GM11168 (cell line): ENCODE data around the gene MS4A4A.
"Not testable (repeated sequence)": the region's sequence is repeated elsewhere in the genome, so short reads cannot be mapped to it uniquely, and the experiment has no call there.

Experiments used
- in situ Hi-C: fragments of 300-500 bp; cut with MboI; formaldehyde crosslinking; loops from one replicate; pipeline ENCODE4 v1.12.0; 2022; ENCODE audit warnings: low sequenced_read_pairs; ENCODE audit not compliant: unreplicated experiment

Gene MS4A4A

DNA sequence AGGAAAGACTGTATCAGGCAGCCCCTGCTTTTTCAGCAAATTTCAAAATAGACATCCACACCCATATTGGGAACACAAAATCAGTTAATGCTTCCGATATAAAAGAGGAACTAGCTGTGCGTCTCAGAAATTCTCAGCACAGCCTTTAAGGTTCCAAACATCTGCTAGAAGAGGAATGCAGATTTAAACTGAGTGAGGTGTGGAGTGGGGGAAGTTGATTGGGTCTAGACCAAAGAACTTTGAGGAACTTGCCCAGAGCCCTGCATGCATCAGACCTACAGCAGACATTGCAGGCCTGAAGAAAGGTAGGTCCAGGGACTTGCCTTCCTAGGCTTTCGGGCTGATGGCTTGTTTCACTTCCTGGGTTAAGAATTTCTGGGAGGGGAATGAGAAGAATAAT, at the start of gene MS4A4A:
Gene MS4A4A (plus strand): TSS at position 255 of the 400 bp plus-strand sequence. CDS start 10 bp downstream, at position 265.
- in situ Hi-C loops = no loop called here

DNA sequence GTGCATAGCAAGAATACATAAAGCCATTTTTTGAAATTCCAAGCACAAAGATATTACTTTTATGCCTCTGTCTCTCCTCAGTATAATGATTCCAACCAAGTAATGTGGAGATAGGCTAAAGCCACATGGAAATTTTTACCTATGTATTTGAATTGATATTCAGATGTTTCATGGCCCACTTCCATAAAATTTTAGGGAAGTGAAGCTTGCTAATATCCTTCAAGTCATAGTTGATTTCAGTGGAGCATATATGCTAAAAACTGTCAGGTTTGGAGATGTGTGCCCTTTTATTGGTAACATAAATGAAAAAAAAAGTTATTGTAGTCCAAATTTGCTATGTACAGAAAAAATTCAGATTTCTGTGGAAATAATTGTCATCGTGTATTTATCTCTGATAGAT, 49.8 kb upstream of the MS4A4A start:
- in situ Hi-C loops = no loop called here

DNA sequence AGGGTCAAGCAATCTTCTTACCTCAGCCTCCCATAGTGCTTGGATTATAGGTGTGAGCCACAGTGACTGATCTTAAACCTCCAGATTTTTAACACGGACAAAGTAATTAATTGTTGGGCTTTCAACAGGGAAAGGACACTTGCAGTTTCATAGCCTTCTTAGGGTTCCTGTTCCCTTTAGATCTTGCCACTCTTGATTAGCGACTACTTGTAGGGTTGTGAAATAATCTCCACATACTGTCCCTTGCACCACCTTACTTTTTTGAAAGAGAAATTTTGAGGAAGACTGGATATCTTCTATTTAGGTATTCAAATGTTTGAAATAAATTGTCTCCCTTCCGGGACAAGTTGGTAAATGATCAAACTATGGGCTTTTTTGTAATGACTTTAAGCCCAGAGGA, 45.1 kb upstream of the MS4A4A start:
- in situ Hi-C loops = no loop called here

DNA sequence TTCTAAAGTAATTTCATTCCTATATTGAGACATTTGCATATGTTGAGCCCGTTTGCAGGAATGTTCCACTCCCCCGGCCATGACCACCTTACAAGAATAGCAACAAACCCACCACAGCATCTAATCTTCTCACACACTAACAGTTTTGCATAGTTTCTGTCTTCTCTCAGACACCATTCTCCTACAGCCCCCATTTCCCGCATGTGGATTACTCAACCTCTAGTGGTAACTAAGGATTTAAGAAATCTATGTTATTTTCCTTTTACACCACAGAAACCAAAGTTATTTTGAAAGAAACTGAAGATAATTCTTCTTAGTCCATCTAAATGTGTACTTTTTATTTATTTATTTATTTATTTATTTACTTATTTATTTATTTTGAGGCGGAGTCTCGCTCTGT, 39.8 kb upstream of the MS4A4A start:
- in situ Hi-C loops = no loop called here

DNA sequence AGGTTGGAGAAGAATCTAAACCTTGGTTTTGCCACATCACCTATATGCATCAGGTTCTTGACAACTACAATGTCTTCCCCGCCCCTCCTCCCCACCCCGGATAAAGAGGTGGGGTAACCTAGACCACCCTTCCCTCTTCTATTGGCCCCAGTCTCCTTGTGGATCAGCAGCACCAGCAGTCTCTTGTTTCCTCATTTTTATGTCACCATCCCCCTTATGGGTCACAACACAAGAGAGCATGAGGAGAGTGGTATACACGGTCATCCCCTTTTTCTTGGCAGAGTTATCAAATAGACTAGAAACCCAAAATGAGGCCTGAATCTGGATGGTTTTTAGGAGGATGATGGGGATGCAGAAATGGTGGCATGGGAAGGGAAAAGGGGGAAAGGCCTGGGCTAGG, 38.7 kb upstream of the MS4A4A start:
- in situ Hi-C loops = no loop called here

DNA sequence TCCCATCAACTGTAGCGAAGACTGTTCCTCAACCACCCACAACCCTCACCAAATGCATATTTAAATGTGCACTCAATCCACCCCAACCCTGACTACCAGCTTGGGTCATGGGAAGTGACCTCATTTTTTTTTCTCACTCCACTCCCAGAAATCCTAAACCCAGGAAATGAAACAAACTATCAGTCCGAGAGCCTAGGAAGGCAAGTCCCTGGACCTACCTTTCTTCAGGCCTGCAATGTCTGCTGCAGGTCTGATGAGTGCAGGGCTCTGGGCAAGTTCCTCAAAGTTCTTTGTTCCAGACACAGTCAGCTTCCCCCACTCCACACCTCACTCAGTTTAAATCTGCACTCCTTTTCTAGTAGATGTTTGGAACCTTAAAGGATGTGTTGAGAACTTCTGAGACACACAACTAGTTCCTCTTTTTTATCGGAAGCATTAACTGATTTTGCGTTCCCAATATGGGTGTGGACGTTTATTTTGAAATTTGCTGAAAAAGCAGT, 37.7 kb upstream of the MS4A4A start, which contains the start of gene MS4A4E:
Gene MS4A4E (minus strand): TSS at position 398 of the 500 bp plus-strand sequence. CDS start 13,082 bp downstream, outside the sequence.
- in situ Hi-C loops = no loop called here

DNA sequence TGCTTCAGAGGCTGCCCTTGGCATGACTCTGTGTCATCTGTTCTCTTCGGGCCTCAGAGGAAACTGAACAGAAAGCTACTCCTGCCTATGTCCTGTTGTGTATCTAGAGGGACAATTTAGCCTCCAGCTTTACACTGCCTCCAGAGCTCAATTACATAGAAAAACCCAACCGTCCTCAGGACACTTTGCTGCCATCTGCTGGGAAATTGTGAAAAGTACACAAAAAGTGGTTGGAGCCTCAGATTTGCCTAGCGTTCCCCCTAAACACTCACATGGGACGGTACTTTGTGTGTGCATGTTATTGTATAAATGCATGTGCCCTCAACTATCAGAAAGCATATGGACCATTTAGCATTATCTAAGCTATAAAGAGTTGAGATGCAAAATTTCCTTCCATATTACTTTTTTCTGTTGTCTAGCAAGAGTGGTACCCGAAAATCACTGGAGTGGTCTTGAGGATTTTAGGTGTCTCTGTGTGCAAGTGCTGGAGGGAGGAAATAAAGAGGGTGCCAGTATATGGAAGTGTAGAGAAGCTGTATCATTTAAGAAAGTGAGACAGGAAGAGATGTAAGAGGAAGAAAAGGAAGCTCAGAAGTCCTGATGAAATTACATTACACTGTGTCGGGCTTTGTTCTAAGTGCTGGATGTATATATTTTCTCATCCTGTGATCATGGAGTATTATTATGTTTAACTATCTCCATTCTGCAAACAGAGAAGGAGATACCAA, 28.8 kb upstream of the MS4A4A start:
- in situ Hi-C loops = no loop called here

DNA sequence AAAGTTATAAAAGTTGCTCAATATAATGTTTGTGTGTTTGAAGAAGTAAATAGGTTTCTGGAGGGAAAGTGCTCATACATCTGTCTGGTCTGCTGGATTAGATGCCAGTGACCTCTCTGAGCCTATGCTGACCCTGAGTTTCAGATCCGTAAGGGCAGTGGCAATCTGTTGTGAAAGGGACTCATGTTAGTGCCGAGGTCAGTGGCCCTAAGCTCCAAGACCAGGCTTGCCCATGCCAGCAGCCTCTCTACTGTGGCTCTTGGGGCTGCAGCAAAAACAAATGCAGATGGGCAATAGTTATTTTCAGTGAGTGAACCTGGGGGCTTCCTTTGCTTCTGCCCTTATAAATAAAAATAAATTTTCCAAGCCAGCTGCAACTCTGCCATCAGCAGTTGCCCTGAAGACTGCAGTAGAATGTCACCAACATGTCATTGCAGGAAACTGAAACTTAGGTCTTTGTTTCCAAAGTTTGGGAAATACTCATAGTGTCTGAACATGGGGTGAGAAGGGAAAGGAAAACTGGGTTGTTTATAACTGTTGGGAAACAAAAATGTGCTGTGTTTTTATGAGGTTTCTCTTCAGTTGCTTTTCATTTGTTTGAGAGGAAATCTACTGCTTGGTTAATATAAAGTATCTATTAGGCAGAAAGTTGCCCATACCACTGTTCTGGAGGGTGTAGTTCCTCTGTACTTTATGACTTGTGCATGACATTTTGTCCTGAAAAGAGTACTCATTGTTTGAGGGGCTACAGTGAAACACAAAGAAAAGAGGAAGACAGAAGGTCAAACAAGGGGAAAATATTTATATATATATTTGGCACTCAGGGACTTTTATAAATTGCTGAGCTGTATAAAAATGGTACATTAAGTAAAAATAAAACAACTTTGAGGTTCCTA, 28.0 kb upstream of the MS4A4A start:
- in situ Hi-C loops = no loop called here

DNA sequence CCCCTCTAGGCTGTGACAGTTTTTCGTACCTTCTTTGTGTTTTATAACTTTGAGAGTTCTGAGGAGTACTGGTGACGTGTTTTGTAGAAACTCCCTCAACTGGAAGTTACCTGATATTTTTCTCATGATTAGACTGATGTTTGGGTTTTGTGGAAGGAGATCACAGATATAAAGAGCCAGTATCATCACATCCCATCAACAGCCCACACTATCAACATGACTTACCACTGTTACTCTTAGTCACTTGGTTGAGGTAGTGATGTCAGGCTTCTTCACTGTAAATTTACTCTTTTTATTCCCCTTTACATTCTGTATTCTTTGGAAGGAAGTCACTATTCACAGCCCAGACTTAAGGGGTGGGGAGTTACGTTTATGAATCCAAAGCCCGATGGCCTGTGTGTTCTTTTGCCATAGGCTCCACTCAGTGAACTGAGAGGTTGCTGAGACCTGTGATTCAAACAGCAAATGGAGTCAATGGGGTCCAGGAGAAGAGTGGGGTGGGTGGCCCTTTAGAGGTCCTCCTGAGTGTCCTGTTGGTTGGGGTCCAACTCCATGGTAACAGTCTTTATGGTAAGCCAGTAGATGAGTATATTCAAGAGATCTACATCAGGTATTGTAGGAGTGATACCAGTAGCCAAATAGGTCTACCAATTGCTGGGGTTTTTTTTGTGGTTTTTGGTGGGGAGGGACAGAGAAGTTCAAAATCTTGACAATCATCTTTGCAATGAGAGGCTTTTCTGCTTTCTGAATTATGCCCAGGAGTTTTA, 22.3 kb upstream of the MS4A4A start:
- in situ Hi-C loops = no loop called here

DNA sequence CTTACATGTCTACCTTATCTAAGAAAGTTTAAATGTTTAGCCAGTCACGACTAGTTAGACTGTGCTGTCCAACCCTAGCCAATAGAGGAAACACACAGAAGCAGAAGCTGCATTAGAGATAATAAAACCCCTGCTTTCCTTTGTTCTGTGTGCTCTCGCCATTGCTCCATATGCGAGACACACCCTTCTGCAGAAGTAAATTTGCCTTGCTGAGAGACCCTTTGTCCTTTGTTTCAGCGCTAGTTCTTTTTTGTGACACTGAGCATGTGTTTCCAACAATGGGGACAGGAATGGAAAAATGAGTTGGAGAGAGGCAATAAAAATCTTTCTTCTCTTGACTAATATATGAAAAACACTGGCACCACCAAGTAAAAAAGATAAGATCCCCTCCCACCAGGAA, 19.5 kb upstream of the MS4A4A start:
- in situ Hi-C loops = no loop called here

DNA sequence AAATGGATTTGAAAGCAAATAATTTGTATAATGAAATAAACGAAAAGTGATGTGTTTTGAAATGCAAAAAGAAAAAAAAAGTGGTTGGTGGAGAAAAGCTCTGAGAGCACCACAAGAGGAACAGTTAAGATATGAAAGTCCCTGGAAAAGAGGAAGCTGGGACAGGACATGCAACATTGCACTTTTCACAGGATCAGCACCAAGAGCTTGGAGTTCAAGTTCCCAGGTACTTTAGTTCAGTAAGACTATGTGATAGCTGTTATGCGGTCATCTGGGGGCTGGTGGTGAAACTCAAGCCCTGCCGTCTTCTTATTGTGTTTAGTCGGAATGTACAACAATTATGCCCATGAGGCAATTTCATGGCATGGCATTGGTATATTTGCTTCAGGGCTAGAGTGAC, 17.1 kb upstream of the MS4A4A start:
- in situ Hi-C loops = no loop called here

DNA sequence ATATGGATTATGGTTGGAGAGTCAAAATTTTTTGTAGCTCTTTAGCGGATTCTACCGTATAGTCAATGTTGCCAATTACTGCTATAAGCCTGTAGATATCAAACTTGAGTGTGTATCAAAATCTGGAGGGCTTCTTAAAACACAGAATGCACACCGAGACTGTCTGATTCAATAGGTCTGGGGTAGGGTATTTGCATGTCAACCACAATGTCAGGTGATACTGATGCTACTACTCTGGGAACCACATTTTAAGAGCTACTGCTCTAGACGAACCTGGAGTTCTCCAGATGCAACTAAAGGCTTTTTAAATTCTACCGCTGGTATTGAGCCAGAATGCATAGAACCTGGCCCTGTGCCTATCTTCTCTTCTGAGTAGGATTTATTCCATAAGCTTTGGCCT, 15.8 kb upstream of the MS4A4A start:
- in situ Hi-C loops = no loop called here

DNA sequence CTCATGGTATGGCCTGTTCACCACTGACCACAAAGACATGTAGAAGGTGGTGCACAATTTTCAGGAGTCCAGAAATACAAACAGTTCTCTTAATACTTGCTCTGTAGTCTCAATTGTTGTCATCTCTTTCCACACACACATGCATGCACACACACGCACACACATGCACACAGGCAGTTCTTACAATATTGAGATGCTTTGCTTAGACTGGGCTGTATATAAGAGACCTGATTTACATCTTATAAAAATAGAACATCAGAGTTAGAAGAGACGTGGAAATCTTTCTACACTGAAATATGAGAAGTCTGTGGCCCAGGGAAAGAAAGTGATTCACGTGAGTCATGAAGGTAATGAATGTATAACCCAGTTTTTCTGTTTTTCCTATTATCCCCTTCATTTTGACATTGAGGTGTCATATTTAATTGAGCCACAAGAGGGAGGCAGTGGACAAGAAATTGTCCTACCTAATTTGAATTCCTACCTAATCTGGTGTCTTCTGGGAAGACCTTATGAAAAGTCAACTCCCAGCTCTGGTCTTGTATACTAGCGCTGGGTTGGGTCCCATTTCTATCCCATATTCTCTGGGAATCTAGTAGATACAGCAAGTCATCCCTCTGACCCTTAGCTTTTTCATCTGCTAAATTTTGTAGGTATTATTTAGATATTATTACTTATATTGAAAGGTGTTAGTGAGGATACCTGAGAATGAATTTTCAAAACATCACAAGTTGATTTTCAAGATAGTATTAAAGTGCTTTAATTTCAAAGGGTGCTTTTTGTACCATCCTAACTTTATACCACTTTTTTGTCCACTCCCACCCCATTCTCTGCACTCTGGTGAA, 14.9 kb upstream of the MS4A4A start:
- in situ Hi-C loops = no loop called here

DNA sequence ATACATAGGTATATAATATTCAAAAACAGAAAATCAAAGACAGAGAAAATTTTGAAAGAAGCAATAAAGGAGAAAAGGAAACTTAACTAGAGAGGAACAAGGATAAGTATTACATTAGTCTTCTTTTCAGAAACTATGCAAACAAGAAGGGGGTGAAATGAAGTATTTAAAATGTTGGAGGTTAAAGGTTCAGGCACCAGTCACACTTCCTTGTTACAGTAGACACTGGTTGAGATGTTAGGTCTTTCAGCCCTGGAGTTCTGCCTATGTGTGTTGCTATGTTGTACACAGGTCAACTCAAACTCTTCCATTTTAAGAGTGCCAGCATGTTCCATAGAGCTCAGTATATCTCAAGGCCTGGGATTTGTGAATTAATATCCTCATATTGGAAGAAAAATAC, 6.0 kb upstream of the MS4A4A start:
- in situ Hi-C loops = loop anchor here (10.0 kb wide), 3 partner anchors 70 to 360 kb away; partner anchors contain the start of gene MS4A12

DNA sequence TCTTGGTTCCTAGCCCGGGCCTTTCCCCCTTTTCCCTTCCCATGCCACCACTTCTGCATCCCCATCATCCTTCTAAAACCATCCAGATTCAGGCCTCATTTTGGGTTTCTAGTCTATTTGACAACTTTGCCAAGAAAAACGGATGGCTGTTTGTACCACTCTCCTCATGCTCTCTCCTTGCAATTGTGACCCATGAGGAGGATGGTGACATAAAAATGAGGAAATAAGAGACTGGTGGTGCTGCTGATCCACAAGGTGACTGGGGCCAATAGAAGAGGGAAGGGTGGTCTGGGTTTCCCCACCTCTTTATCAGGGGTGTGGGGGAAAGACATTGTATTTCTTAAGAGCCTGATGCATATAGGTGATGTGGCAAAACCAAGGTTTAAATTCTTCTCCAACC, 1.0 kb downstream of the MS4A4A start:
- in situ Hi-C loops = no loop called here

DNA sequence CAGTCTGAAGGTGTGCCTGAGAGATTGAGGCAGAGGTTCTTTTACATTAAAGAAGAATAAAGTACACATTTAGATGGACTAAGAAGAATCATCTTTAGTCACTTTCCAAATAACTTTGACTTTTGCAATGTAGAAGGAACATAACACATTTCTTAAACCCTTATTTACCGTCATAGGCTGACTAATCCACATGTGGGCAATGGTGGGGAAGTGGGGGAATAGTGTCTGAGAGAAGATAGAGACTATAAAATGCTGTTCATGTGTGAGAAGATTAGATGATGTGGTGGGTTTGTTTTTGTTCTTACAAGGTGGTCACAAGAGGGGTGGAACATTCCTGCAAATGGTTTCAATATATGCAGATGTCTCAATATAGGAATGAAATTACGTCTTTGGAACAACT, 1.8 kb downstream of the MS4A4A start:
- in situ Hi-C loops = no loop called here

DNA sequence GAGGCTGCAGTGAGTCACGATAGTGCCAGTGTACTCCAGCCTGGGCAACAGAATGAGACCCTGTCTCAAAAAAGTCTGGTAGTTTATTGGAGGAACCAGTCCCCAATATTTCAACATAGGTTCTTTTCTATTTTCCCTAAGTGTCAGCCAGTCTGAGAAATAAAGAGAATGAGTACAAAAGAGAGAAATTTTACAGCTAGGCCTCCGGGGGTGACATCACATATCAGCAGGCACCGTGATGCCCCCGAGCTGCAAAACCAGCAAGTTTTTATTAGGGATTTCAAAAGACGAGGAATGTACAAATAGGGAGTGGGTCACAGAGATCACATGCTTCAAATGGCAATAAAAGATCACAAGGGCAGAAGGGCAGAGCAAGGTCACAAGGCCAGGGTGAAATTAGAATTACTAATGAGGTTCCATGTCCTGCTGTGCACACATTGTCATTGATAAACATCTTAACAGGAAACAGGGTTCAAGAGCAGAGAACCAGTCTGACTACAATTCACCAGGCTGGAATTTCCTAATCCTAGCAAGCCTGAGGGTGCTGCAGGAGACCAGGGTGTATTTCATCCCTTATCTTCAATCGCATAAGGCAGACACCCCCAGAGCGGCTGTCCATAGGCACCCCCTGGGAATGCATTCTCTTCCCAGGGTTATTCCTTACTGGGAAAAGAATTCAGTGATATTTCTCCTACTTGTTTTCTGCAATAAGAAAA, 5.1 kb downstream of the MS4A4A start:
- in situ Hi-C loops = not testable (repeated sequence)

DNA sequence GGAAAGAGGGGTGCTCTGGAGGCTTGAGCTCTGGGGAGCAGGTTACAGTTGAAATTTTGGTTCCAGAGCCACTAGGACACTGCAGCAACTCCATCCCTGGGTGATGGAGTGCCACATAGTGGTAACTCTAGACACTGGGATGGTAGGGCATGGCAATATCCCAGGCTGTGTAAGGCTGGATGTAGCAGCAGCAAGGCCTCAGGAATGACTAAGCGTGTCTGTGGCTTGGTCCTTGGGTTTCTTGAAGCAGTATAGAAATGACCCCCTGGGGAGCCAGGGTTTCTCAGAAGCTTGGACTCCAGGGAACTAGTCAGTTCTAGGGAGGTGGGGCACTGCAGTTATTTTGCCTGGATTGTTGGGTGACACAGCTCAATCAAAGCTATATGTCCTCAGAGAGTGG, 8.1 kb downstream of the MS4A4A start:
- in situ Hi-C loops = no loop called here

DNA sequence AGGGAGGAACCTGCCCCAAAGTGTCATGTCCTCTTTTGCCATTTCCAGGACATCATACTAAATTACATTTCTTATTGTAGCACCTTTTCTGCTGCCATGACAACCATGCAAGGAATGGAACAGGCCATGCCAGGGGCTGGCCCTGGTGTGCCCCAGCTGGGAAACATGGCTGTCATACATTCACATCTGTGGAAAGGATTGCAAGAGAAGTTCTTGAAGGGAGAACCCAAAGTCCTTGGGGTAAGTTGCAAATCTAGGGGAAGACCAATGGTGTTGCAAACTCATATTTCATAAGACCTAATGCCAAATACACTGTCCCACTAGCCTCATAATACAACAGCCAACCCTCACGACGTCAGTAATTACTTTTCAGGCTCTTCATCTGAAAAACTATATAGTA, 11.7 kb downstream of the MS4A4A start:
- in situ Hi-C loops = no loop called here
